GM10266 (cell line): Measurements from ENCODE around the gene IQCH.
"Not testable (repeated sequence)": the region's sequence is repeated elsewhere in the genome, so short reads cannot be mapped to it uniquely, and the experiment has no call there.

Source experiments
- DNase-seq: peaks from one replicate; pipeline ENCODE4 v3.0.0; 2012; ENCODE audit errors: extremely low spot score
- CTCF ChIP-seq: IDR thresholded peaks from 2 replicates; pipeline ENCODE4 v1.5.1; 2012; ENCODE audit warnings: mild to moderate bottlenecking, low read depth; ENCODE audit not compliant: control insufficient read depth, insufficient read depth; ENCODE audit errors: missing control alignments

IQCH gene

GRCh38 chr15:67350042-67350441 is 95.5 kb downstream of the IQCH start:
- no peak for DNase-seq
- no peak for TF ChIP-seq CTCF

GRCh38 chr15:67358391-67358790 is 103.8 kb downstream of the IQCH start:
- TF ChIP-seq CTCF, result no peak

GRCh38 chr15:67358812-67359211 is 104.2 kb downstream of the IQCH start:
- no peak for DNase-seq
- TF ChIP-seq CTCF, result no peak

More at GRCh38 chr15:67358391-67358790, 103.8 kb downstream of the IQCH start:
- DNase-seq, result no peak

GRCh38 chr15:67359431-67360079 is 105.0 kb downstream of the IQCH start:
- TF ChIP-seq CTCF, result no peak
- DNase-seq, result no peak

- no peak for TF ChIP-seq CTCF
- no peak for DNase-seq
Measured at GRCh38 chr15:67361100-67361499, 106.5 kb downstream of the IQCH start.

GRCh38 chr15:67363712-67364111 is 109.1 kb downstream of the IQCH start:
- not testable (repeated sequence) for DNase-seq

GRCh38 chr15:67365994-67366393 is 111.4 kb downstream of the IQCH start:
- TF ChIP-seq CTCF, result no peak
- no peak for DNase-seq

GRCh38 chr15:67366904-67367303 is 112.3 kb downstream of the IQCH start:
- no peak for DNase-seq
- no peak for TF ChIP-seq CTCF
